H1 (cell line): ENCODE measurements around the gene SKAP1. TPM values are rescaled to one million over a fixed set of nuclear protein-coding genes. Genes with fewer than 3 reads are reported as not detected.

Experiments used
- EP300 ChIP-seq, 2 experiments: IDR thresholded peaks; 1 replicate in 1 of 2; 2 replicates in 1 of 2; pipeline ENCODE4 v1.6.1; 2011 to 2012; ENCODE audit warnings: low read depth in 2 of 2, low read length in 2 of 2, mild to moderate bottlenecking in 2 of 2, borderline replicate concordance in 1 of 2, inconsistent platforms in 1 of 2, moderate library complexity in 1 of 2
- EZH2 ChIP-seq: fragments of 200-600 bp; sonication (generic); IDR thresholded peaks from 2 replicates; pipeline ENCODE4 v1.7.1; 2012; ENCODE audit warnings: low read depth, mild to moderate bottlenecking, moderate library complexity, low read length, inconsistent platforms; ENCODE audit not compliant: severe bottlenecking
- GTF2F1 ChIP-seq: IDR thresholded peaks from 2 replicates; pipeline ENCODE4 v1.6.1; 2012; ENCODE audit warnings: low read depth, low read length, improper control_type of control experiment, borderline replicate concordance
- KDM4A ChIP-seq: IDR thresholded peaks from one replicate; pipeline ENCODE4 v1.7.1; 2012; ENCODE audit warnings: low read depth, mild to moderate bottlenecking, moderate library complexity, low read length, inconsistent platforms; ENCODE audit not compliant: severe bottlenecking
- POLR2AphosphoS5 ChIP-seq: IDR thresholded peaks from 2 replicates; pipeline ENCODE4 v1.6.1; 2011; ENCODE audit warnings: low read depth, low read length
- TCF12 ChIP-seq: IDR thresholded peaks from 2 replicates; pipeline ENCODE4 v1.6.1; 2011; ENCODE audit warnings: low read depth, mild to moderate bottlenecking, low read length
- polyA plus RNA-seq, 7 experiments: library from polyadenylated mRNA; depleted of rRNA in 3 of 7; stranded (reverse) in 5 of 7; unstranded in 2 of 7; fragments of >200 nt in 5 of 7; fragments of 200-250 nt in 2 of 7; gene quantifications; 1 replicate in 5 of 7; 2 replicates in 1 of 7; 4 replicates in 1 of 7; pipeline versions ENCODE4 v1.2.1 to v1.2.3, GENCODE V29; 2011 to 2013; ENCODE audit warnings: missing spikeins in 2 of 7, mixed read lengths in 2 of 7
- total RNA-seq: library from RNA; stranded (reverse); fragmentation: NEBNext Ultra II Directional; extraction: Animal tissue kit (Norgen Biotek cat#: 25700); gene quantifications from 2 replicates; pipeline ENCODE4 v1.2.1, GENCODE V29; 2021

The SKAP1 gene
- total and polyA plus RNA-seq, 2 of the 8 experiments (the other 6 are each of a cell fraction or from before 2014, with no cell fraction given): not detected

- TF ChIP-seq EZH2 (no peak), KDM4A (no peak), POLR2AphosphoS5 (no peak), EP300 (IDR thresholded peaks at IDR 0.05; ENCODE audit: borderline replicate concordance in 1 of 2, low read depth in 2 of 2, low read length in 2 of 2) (no peak), GTF2F1 (no peak), TCF12 (no peak)
These were observed 99.6 kb downstream of the SKAP1 start (continued) for GRCh38 chr17:48330421-48330820.
